ENCODE measurements around the gene TSPAN18. TPM values are rescaled to one million over a fixed set of nuclear protein-coding genes. Genes with fewer than 3 reads are reported as not detected.

TSPAN18 gene
- total and polyA plus RNA-seq, 10 of the 15 experiments (the other 5 are each of a cell fraction or from before 2014, with no cell fraction given), result 0.02 to 0.77 (median 0.13) TPM; not detected in 1

- in situ Hi-C loops (cut with MboI), result no loop called here
- ChIA-PET CTCF (interaction anchor here (0.6 kb wide), 1 partner anchor 321 kb away, joined by 3 read pairs; no protein-coding TSS in a partner anchor), SMC1A (ENCODE audit: uncharacterized antibody, unreplicated experiment) (no interaction called here), POLR2A (no interaction called here), RAD21 (ENCODE audit: unreplicated experiment) (no interaction called here)
- no peaks in the 10 kb centered on the region; a peak in 1 of 4 replicates for H3K27me3 ChIP-seq (replicated peaks in 1 of 2; ENCODE audit: control insufficient read depth in 2 of 2, insufficient read depth in 2 of 2, low read length in 1 of 2)
- no peaks in the 10 kb centered on the region; the same call in 1 of the 2 replicates for H4K20me1 ChIP-seq (ENCODE audit: control insufficient read depth, insufficient read depth)
- no peak overlapping the region for H3K27ac ChIP-seq (ENCODE audit: control insufficient read depth, insufficient read depth)
- no peak overlapping the region for H2AFZ ChIP-seq (ENCODE audit: control insufficient read depth, low read depth, low read length)
- no TSS peak for BruUV-seq (replicated peaks)
- H3K4me3 ChIP-seq, result no peak overlapping the region
- 23% methylated on average over 6 of the region's 6 CpGs for WGBS (ENCODE audit: insufficient coverage, insufficient replicate concordance, low lambda C conversion rate, missing lambda C conversion rate)
- H3K9ac ChIP-seq (ENCODE audit: control insufficient read depth, insufficient read depth, low read length), result no peak overlapping the region
- no peak overlapping the region for H3K4me2 ChIP-seq (ENCODE audit: control insufficient read depth, insufficient read depth)
- no peaks in the 10 kb centered on the region for H3K79me2 ChIP-seq (ENCODE audit: control insufficient read depth, insufficient read depth, low read length)
- TF ChIP-seq SREBF2 (IDR thresholded peaks at IDR 0.05; ENCODE audit: low read length) (no peak), SKIL (IDR thresholded peaks at IDR 0.05; ENCODE audit: low read depth, poor library complexity, severe bottlenecking) (no peak), HDAC6 (IDR thresholded peaks at IDR 0.05; ENCODE audit: unreplicated experiment) (no peak), RBBP5 (conservative IDR thresholded peaks at IDR 0.05) (no peak)
- FAIRE-seq, result no peak
- H3K36me3 ChIP-seq (ENCODE audit: control insufficient read depth in 2 of 2, insufficient read depth in 2 of 2, low read length in 1 of 2), result no peaks in the 10 kb centered on the region
- no peak for DNase-seq (ENCODE audit: low read depth, low spot score)
- no peaks in the 10 kb centered on the region for H3K4me1 ChIP-seq (ENCODE audit: control insufficient read depth, insufficient read depth, low read length)
- ATAC-seq, result no peak
- intact Hi-C loops (cut with micrococcal nuclease; ENCODE audit: unreplicated experiment), result no loop called here
- no peaks in the 10 kb centered on the region for H3K9me3 ChIP-seq (replicated peaks; ENCODE audit: control insufficient read depth, insufficient read depth, low read length)
Observed at GRCh38 chr11:44880511-44880910, 153.7 kb downstream of the TSPAN18 start.

- H3K79me2 ChIP-seq (ENCODE audit: control insufficient read depth, insufficient read depth, low read length), result no peaks in the 10 kb centered on the region
- ATAC-seq, result no peak
- TF ChIP-seq RFX5 (IDR thresholded peaks at IDR 0.05; ENCODE audit: low read depth, low read length) (no peak), EZH2 (IDR thresholded peaks at IDR 0.05; ENCODE audit: borderline replicate concordance, control insufficient read depth, low read depth, low read length) (no peak), NR2C1 (IDR thresholded peaks at IDR 0.05) (no peak), YBX1 (IDR thresholded peaks at IDR 0.05) (no peak), PML (IDR thresholded peaks at IDR 0.05; ENCODE audit: low read length) (no peak), BACH1 (IDR thresholded peaks at IDR 0.05; ENCODE audit: borderline replicate concordance) (no peak), SIN3A (IDR thresholded peaks at IDR 0.05; ENCODE audit: low read depth, low read length) (no peak), CEBPZ (IDR thresholded peaks at IDR 0.05; ENCODE audit: low read depth, low read length) (no peak), CREB1 (IDR thresholded peaks at IDR 0.05; ENCODE audit: low read depth) (no peak)
Observed at GRCh38 chr11:44880953-44881352, 154.2 kb downstream of the TSPAN18 start.

More at GRCh38 chr11:44880953-44881352, 154.2 kb downstream of the TSPAN18 start:
- RAD21 ChIA-PET (ENCODE audit: unreplicated experiment), result no interaction called here
- FAIRE-seq (no peak), DNase-seq (ENCODE audit: low read depth, low spot score) (no peak)
- H2AFZ ChIP-seq (ENCODE audit: control insufficient read depth, low read depth, low read length), result no peak overlapping the region
- no peak overlapping the region for H3K9ac ChIP-seq (ENCODE audit: control insufficient read depth, insufficient read depth, low read length)
- 2% methylated on average over 4 of the region's 4 CpGs for WGBS (ENCODE audit: insufficient coverage, insufficient replicate concordance, low lambda C conversion rate, missing lambda C conversion rate)
- no peak overlapping the region for H3K4me3 ChIP-seq
- BruUV-seq (replicated peaks), result no TSS peak
- SMC1A ChIA-PET (ENCODE audit: uncharacterized antibody, unreplicated experiment), result no interaction called here
- no peak overlapping the region for H3K4me2 ChIP-seq (ENCODE audit: control insufficient read depth, insufficient read depth)
- H3K4me1 ChIP-seq (ENCODE audit: control insufficient read depth, insufficient read depth, low read length), result no peaks in the 10 kb centered on the region
- POLR2A ChIA-PET, result no interaction called here
- H3K36me3 ChIP-seq (ENCODE audit: control insufficient read depth in 2 of 2, insufficient read depth in 2 of 2, low read length in 1 of 2), result no peaks in the 10 kb centered on the region
- H3K9me3 ChIP-seq (replicated peaks; ENCODE audit: control insufficient read depth, insufficient read depth, low read length), result no peaks in the 10 kb centered on the region
- no peaks in the 10 kb centered on the region; the same call in 1 of the 2 replicates for H4K20me1 ChIP-seq (ENCODE audit: control insufficient read depth, insufficient read depth)
- in situ Hi-C loops (cut with MboI), result no loop called here
- CTCF ChIA-PET, result no interaction called here
- no peak overlapping the region for H3K27ac ChIP-seq (ENCODE audit: control insufficient read depth, insufficient read depth)
- intact Hi-C loops (cut with micrococcal nuclease; ENCODE audit: unreplicated experiment), result no loop called here
- H3K27me3 ChIP-seq (replicated peaks in 1 of 2; ENCODE audit: control insufficient read depth in 2 of 2, insufficient read depth in 2 of 2, low read length in 1 of 2), result no peaks in the 10 kb centered on the region; a peak in 1 of 4 replicates
